Daoy (cell line): ENCODE measurements around the gene MEIOSIN. TPM values are rescaled to one million over a fixed set of nuclear protein-coding genes. Genes with fewer than 3 reads are reported as not detected.
"Not testable (repeated sequence)": the region's sequence is repeated elsewhere in the genome, so short reads cannot be mapped to it uniquely, and the experiment has no call there.

Experiments used
- DNase-seq: peaks from one replicate; pipeline ENCODE4 v3.0.0-alpha.2; 2015; ENCODE audit warnings: low read depth
- total RNA-seq: library from RNA; depleted of rRNA; stranded (reverse); fragments of >200 nt; shearing (Covaris generic); gene quantifications from 2 replicates; pipeline ENCODE4 v1.2.3, GENCODE V29; 2014

The MEIOSIN gene
- total RNA-seq, 1 experiment from 2014 or later = not detected

DNA sequence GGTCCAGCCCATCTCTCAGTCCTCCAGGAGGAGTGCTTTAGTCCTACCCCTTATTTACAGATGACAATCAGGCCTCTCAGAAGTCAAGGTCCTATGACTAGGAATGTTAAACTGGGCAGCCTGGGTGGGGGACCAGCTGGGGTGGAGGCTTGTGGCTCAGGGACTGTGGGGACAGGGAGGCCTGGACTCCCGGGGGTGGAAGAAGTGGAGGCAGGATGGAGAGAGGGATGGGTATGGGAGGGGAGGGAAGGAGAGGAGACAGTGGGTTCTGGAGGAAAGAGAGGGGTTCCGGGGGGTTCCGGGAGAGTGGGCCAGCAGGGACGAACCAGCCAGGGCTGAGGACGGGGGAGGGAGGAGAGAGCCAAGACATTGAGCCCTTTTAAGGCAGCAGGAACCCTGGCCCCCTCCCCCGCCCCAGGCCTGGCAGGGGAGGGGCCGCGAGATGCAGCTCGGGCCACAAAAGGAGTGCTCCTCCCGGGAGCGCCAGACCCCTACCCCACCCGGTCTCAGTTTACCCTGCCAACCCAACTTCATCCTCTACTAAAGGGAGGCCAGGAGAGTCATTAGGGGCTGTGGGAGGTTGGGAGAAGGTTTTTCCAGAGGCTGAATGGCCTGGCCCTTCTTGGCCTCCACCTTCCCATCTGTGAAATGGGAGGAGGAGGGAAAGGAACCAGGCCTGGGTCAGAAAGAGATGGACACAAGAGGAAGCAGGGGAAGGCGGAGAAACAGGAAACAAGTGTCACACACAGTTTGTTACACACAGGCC lies 47.4 kb downstream of the MEIOSIN start:
- DNase-seq = no peak

DNA sequence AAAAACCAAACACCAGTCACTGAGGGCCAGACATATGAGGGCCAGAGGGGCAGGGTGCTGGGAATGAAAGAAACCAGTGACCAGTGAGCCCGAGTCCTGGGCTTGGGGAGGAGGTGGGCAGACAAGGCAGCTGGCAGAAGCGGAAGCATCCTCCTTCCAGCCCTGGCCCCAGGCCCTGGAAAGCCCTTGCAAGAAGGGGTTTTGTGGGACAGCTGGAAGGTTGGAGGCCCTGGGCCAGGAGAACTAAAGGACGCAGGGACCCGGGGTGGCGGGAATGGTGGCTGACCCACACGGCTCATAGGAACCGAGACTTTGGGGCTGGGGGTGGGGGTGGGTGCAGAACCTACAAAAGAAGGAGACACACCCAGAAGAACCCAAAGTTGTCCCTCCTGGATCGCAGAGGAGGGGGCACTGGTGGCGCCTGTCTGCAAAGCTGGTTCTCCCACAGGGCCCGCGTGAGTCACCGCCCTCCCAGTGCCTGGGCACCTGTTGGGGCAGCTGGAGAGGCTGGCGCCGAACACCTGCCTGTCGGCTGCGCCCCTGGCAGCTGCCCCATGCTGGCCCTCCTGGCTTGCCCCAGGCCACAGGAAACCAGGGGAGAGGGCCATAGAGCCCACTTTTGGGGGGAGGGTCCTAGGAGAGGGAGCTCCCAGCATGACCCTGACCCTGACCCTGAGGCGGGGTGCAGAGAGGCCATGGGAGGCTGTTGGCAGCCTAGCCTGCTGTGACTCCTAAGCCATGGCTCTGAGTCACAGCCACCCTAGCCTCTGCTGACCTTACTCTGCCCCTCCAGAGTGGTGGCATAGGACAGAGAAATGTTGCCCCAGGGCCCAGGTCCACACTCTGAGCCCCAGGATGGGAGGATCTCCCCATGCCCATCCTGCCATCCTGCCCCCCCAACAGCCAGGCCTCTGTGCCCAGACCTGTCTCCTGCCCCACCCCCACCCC lies 48.2 kb downstream of the MEIOSIN start:
- no peak for DNase-seq

GRCh38 chr19:45782162-45782691 lies 49.0 kb downstream of the MEIOSIN start, which contains the start of gene DMPK:
Gene DMPK (minus strand): TSS chr19:45782490. CDS start chr19:45782352, 138 bp downstream.
- DNase-seq = no peak

DNA sequence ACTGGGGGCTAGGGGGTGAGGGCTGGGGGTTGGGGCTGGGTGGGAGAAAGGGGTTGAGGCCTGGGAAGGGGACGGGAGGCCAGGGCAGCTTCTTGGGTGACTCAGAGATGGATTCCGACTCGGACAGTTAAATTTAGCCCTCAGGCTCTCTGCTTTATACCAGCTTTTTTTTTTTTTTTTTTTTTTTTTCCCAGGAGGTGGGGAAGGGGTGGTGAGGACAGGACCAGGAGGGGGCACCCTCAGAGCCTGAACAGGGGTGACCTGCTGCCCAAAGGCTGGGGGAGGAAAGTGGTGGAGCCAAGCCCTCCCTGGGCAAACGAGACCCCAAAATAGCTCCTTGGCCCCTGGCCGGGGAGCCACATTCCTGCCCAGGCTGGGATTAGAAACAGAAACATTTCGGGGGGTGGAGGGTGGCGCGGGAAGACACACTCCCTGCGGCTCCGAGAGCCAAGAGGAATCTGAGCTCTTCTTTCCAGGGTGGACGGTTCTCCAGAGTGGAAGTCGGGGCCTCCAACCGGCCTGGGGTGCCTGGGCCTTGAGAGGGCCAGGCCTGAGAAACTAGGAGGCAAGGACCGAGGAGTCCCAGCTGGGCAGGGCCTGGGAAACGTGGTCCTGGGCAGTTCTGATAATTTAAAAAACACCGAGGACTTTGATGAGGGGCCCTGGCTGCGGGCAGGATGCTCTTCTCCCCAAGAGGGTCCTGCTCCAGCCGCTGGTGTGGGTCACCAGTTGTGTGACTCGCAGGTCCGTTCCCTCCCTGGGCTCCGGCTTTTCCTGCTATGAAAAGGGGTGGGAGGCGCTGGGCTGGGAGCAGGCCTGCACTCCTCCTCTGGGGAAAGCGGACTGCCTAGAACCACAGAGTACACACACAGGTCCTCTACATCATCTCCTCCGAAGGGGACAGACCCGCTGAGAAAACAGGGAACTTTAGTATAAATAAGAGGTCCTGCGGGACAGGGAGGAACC lies 49.9 kb downstream of the MEIOSIN start:
- peak; percentile 49 for DNase-seq

GRCh38 chr19:45784096-45784495 lies 50.9 kb downstream of the MEIOSIN start:
- no peak for DNase-seq

DNA sequence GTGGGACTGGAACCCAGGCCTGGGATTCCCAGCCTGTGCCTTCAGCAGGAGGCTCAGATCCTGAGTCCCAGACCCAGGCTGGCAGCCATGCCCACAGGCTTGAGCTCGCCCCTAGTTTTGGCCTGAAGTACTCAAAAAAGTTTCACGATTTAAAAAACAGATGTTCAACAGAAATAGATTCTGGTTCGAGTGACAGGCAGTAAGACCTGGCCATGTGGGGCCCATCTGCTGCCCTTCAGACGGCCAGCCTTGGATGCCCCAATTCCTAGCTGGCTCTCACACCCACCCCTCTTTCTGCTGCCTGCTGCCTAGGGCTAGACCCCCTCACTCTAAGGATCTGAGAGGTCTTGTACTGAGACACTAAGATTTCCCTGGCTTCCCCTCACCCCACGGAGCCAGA lies 51.9 kb downstream of the MEIOSIN start:
- no peak for DNase-seq

GRCh38 chr19:45785781-45786532 lies 52.7 kb downstream of the MEIOSIN start:
- no peak for DNase-seq

GRCh38 chr19:45786533-45786894 lies 53.3 kb downstream of the MEIOSIN start:
- DNase-seq = peak; percentile 2

DNA sequence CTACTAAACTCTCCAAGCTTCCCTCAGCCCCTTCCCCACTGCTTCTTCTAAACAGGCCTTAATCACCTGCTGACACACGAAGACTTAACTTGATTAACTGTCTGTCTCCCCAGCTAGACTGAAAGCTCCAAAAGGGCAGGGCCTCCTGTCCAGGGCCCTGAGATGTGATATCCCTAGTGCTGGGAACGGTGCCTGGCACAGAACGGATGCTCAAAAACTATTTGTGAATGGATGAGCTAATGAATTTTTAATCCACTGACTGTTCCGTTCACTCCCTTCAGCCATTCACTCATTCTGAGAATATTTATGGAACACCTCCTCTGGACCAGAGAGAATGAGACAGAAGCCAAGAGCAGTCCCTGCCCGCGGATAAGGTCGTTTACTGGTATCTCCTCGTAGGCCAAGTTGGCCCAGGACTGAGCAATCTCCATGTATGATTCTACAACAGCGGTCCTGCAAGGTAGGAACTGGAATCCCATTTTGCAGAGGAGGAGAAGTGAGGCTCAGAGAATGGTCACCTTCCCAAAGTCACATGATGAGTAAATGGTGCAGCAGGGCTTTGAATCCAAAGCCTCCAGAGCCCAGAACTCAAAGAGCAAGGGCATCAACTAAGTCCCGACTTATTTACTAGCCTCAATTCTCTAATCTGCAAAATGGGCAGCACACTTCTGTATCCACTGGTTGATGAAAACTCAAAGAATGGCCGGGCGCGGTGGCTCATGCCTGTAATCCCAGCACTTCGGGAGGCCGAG lies 56.0 kb downstream of the MEIOSIN start:
- DNase-seq = no peak

- DNase-seq = no peak
Measured at GRCh38 chr19:45790942-45791341, 57.7 kb downstream of the MEIOSIN start.

DNA sequence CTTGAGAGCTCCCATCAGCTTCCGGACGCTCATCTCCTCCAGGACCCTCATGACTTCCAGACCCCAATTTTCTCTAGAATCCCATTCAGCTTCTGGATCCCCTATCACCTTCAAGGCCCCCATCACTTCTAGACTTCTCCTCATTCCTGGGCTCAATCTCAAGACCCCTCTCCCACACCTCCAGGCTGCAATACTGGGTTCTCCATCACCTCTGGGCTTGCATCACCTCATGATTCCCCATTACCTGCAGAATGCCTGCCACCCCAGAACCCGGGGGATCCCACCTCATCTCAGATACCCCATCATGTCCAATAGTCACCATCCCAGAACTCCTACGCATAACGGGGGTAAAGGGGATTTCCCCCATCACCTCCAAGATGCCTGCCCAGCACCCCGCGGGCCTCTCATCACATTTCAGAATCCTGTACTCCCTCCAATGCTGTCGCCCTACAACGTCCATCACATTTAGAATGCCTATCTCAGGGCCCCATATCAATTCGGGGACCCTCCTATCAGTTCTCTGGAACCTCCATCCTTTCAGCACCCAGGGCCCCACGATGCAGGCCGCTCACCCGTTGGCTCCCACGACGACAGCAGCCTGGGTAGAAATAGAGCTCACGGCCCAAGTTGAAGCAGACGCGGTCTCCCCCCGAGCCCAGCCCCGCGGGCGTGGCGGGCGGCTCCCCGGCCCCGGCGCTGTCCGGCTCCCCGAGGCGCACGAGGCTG lies 58.7 kb downstream of the MEIOSIN start:
- no peak for DNase-seq

DNA sequence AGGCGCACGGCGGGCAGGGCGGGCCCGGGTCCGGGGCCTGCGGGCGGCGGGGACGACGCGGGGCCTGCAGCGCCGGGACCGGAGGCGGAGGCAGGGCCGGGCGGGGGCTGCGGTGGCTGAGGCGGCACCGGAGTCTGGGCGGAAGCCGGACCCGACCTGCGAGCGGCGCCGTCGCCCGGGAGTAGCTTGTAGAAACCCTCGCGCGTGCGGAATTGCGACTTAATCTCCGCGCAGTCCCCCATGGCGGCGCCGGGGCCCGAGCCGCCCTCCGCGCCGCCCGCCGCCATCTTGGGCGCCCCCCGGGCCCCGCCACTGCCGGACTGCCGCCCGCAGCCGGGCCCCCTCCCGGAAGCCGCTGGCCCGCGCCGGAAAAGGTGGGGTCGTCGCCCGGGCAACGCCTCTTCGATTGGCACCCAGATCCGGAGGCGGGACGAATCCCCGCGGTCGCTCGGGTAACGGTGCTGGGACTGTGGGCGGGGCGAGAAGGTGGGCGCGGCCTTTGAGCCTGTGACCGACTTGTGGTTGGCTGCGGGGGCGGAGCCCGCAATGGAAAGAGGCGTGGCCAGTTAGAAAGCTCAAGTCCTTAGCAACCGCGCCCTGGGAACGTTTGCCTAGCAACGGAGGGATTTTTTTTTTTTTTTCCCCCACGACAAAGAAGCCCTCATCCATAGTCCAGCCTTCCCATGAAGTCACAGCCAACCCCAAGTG lies 59.4 kb downstream of the MEIOSIN start, which contains the start of gene DMWD:
Gene DMWD (minus strand): TSS at position 376 of the 708 bp plus-strand sequence. CDS start 89 bp downstream, at position 287.
- peak; percentile 100 for DNase-seq

DNA sequence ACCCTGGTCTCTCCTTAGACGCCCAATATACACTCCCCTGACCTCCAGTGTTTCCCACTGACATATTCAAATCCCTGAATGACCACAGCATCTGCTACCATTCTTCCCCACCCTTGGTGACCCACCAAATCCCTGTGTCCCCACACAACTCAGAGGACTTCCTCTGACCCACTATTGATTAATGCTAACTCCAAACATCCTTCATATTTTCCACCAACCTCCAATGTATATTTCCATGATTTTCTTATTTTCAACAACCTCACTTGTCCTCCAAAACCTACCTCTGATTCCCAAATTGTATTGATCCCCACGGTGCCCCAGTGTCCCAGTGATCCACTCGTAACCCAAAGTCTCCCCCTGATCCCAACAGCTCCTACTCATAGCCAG lies 59.9 kb downstream of the MEIOSIN start:
- DNase-seq = no peak

DNA sequence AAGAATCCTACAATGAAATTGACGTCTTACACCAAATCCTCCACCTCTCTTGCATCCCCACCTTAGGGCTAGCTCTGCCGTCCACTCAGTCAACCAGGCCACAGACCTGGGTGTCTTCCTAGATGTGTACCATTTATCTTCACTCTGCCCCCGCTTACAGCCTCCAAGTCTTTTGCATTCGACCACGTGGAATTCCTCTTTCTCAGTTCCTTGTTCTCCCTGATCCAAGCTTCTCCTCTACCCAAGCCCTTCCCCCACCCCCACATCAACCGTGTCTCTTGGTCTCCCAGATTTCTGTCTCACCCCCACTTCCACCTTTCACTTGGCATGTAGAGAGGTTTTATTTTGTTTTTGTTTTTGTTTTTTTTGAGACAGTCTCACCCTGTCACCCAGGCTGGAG lies 60.6 kb downstream of the MEIOSIN start:
- no peak for DNase-seq

DNA sequence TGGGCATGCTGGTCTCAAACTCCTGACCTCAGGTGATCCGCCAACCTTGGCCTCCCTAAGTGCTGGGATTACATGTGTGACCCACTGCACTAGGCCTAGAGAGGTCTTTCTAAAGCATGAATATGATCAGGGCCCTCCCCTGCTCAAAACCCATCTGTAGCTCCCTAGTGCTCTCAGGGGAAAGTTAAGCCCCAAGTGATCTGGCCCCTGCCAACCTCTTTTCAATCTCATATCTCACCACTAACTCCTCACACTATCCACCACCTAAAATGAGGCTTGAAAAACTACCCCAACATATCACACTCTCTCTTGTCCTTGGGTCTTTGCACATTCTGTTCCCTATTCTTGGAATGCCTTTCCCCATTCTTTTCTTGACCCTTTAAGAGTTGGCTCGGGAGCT lies 61.4 kb downstream of the MEIOSIN start:
- DNase-seq = no peak

GRCh38 chr19:45798995-45799517 lies 65.8 kb downstream of the MEIOSIN start:
- peak; percentile 73 for DNase-seq

DNA sequence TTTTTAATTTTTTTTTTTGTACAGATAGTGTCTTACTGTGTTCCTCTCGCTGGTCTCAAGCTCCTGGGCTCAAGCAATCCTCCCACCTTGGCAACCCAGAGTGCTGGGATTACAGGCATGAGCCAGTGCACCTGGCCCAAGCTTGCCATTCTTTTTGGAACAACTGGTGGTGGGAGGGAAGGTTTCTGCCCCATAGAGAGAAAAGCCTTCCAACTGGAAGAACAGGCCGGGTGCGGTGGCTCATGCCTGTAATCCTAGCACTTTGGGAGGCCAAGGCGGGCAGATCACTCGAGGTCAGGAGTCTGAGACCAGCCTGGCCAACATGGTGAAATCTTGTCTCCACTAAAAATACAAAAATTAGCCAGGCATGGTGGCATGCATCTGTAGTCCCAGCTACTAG lies 66.3 kb downstream of the MEIOSIN start:
- DNase-seq = not testable (repeated sequence)

DNA sequence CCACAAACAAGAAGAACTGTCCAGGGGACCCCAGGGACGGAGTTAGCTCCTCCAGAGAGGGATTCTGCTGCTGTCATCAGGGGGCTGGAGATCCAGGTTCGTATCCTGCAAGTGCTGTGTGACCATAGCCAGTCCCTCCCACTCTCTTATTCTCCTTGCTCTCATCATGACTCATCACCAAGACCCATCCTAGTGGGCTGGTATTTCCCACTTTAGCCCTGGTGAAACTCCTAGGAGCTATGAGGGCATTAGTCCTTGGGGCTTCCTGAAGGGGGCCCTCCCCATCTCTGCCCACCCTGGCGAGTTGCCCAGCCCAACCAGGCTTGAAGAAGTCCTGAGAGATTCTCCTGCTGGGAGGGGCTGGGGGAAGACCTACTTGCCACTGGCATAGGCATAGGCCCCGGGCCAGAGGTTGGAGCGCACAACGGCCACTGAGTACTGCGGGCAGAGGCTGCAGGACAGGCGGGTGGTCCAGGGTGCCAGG lies 66.9 kb downstream of the MEIOSIN start:
- peak; percentile 68 for DNase-seq
